ENCODE data around the gene USF1. TPM values are rescaled to one million over a fixed set of nuclear protein-coding genes. Genes with fewer than 3 reads are reported as not detected.

The USF1 gene
- total RNA-seq, 1 experiment from 2014 or later = 59.2 TPM

- Histone ChIP-seq H2AFZ (ENCODE audit: low read length) (no peak overlapping the region), H2BK12ac (ENCODE audit: insufficient read length, low read depth, low read length) (no peak overlapping the region), H3T11ph (ENCODE audit: low read length) (no peak overlapping the region), H3K23me2 (ENCODE audit: insufficient read length, low read depth, low read length, poor library complexity, severe bottlenecking) (no peaks in the 10 kb centered on the region), H4K20me1 (ENCODE audit: control insufficient read depth, insufficient read depth, insufficient read length) (no peaks in the 10 kb centered on the region), H4K5ac (ENCODE audit: insufficient read length, low read depth, low read length) (no peak overlapping the region), H3K14ac (ENCODE audit: insufficient read depth, low read length) (no peak overlapping the region), H3K27me3 (ENCODE audit: insufficient read depth, low read length) (no peaks in the 10 kb centered on the region), H3K23ac (ENCODE audit: insufficient read length, low read depth, low read length) (no peak overlapping the region), H3K79me2 (ENCODE audit: insufficient read depth, low read length) (peaks cover 49% of the 10 kb centered on the region; the same call in 1 of the 2 replicates), H2AK5ac (ENCODE audit: insufficient read length, low read length) (no peak overlapping the region), H2BK120ac (ENCODE audit: low read depth, low read length, poor library complexity, severe bottlenecking) (no peak overlapping the region), H3K4me1 (ENCODE audit: insufficient read depth, low read length) (peaks cover 10% of the 10 kb centered on the region; the same call in 1 of the 2 replicates), H3K9ac (ENCODE audit: extremely low read depth, insufficient read length, low read length) (no peak overlapping the region), H4K8ac (replicated peaks; ENCODE audit: insufficient read length, low read depth, low read length) (no peak overlapping the region), H2BK20ac (ENCODE audit: low read depth, low read length, poor library complexity, severe bottlenecking) (no peak overlapping the region), H3K4ac (ENCODE audit: low read depth, low read length) (no peak overlapping the region), H3K9me3 (ENCODE audit: control insufficient read depth, low read depth, low read length) (no peaks in the 10 kb centered on the region), H3K27ac (ENCODE audit: insufficient read length, low read depth, low read length) (no peak overlapping the region), H2BK15ac (ENCODE audit: low read depth, low read length) (no peak overlapping the region), H3K56ac (ENCODE audit: insufficient read length, low read depth, low read length) (no peak overlapping the region), H2BK5ac (ENCODE audit: insufficient read length, low read length) (no peak overlapping the region), H3K18ac (ENCODE audit: insufficient read length, low read depth, low read length) (no peak overlapping the region), H3K79me1 (ENCODE audit: insufficient read depth, low read depth, low read length, poor library complexity, severe bottlenecking) (peaks cover 17% of the 10 kb centered on the region), H4K91ac (ENCODE audit: insufficient read length, low read depth, low read length) (no peak overlapping the region), H3K4me2 (ENCODE audit: insufficient read depth, insufficient read length, low read length) (no peak overlapping the region)
- H3K36me3 Mint-ChIP-seq (ENCODE audit: insufficient read depth in 1 of 3, low read depth in 3 of 3) = peaks cover 5 to 27% (median 25%) of the 10 kb centered on the region in 3 experiments; a peak in 6 of 7 replicates
- no CpG with 5 or more reads among the region's 7 CpGs for WGBS (ENCODE audit: extremely low coverage, insufficient read length, low lambda C conversion rate)
- no peaks in the 10 kb centered on the region for H3K27me3 Mint-ChIP-seq (ENCODE audit: low read depth)
- peaks cover 26 to 39% of the 10 kb centered on the region in 2 experiments for H3K4me1 Mint-ChIP-seq
- no peak overlapping the region for H3K4me3 Mint-ChIP-seq
- DNase-seq = no peak
- TF ChIP-seq, protein P1, sequence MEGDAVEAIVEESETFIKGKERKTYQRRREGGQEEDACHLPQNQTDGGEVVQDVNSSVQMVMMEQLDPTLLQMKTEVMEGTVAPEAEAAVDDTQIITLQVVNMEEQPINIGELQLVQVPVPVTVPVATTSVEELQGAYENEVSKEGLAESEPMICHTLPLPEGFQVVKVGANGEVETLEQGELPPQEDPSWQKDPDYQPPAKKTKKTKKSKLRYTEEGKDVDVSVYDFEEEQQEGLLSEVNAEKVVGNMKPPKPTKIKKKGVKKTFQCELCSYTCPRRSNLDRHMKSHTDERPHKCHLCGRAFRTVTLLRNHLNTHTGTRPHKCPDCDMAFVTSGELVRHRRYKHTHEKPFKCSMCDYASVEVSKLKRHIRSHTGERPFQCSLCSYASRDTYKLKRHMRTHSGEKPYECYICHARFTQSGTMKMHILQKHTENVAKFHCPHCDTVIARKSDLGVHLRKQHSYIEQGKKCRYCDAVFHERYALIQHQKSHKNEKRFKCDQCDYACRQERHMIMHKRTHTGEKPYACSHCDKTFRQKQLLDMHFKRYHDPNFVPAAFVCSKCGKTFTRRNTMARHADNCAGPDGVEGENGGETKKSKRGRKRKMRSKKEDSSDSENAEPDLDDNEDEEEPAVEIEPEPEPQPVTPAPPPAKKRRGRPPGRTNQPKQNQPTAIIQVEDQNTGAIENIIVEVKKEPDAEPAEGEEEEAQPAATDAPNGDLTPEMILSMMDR (conservative IDR thresholded peaks at IDR 0.05) = no peak
- no peak overlapping the region; a peak in 1 of 7 replicates for H3K27ac Mint-ChIP-seq
- H3K9me3 Mint-ChIP-seq = no peaks in the 10 kb centered on the region
These were observed 36.1 kb downstream of the USF1 start for GRCh38 chr1:161009602-161010211.
